GM12878 (cell line): ENCODE data around the gene PIK3R2.

Experiments used
- BMI1 ChIP-seq: fragments of 450-650 bp; IDR thresholded peaks from 2 replicates; pipeline ENCODE4 v1.6.1; 2016; ENCODE audit warnings: mild to moderate bottlenecking, moderate library complexity, borderline replicate concordance
- CTCF ChIP-seq, 3 experiments: IDR thresholded peaks in 2 of 3; conservative IDR thresholded peaks in 1 of 3; 2 replicates each; pipeline ENCODE4 v1.5.1; 2011; ENCODE audit warnings: low read depth in 3 of 3, low read length in 3 of 3, mild to moderate bottlenecking in 3 of 3, control low read depth in 2 of 3, moderate library complexity in 2 of 3, inconsistent platforms in 1 of 3, mixed read lengths in 1 of 3; ENCODE audit not compliant: control insufficient read depth in 2 of 3, insufficient read depth in 1 of 3; ENCODE audit errors: extremely low read depth in 1 of 3
- DPF2 ChIP-seq: fragments of 450-650 bp; IDR thresholded peaks from 2 replicates; pipeline ENCODE4 v1.6.1; 2017; ENCODE audit warnings: mild to moderate bottlenecking
- FOXK2 ChIP-seq: fragments of 450-650 bp; IDR thresholded peaks from 2 replicates; pipeline ENCODE4 v1.6.1; 2017; ENCODE audit warnings: mild to moderate bottlenecking, moderate library complexity
- IRF3 ChIP-seq: fragments of 450-650 bp; IDR thresholded peaks from 2 replicates; pipeline ENCODE4 v1.6.1; 2014; ENCODE audit warnings: mild to moderate bottlenecking
- POLR2A ChIP-seq: IDR thresholded peaks from 2 replicates; pipeline ENCODE4 v1.6.1; 2011; ENCODE audit warnings: low read depth, mild to moderate bottlenecking, low read length
- REST ChIP-seq: IDR thresholded peaks from 2 replicates; pipeline ENCODE4 v1.6.1; 2012; ENCODE audit warnings: mild to moderate bottlenecking, low read depth, low read length

GRCh38 chr19:18126097-18126496 lies 26.9 kb upstream of the PIK3R2 start:
- TF ChIP-seq REST (no peak), POLR2A (no peak), CTCF (IDR thresholded peaks at IDR 0.05 in 2 of 3, conservative IDR thresholded peaks at IDR 0.05 in 1 of 3; ENCODE audit: control insufficient read depth in 2 of 3, extremely low read depth in 1 of 3, insufficient read depth in 1 of 3, low read depth in 3 of 3, low read length in 3 of 3) (no peak), FOXK2 (no peak), DPF2 (no peak), BMI1 (no peak), IRF3 (no peak)
